GM12878 (cell line): ENCODE data around the gene SWT1.

Experiments
- CEBPB ChIP-seq, 2 experiments: fragments of 150-350 bp in 1 of 2; IDR thresholded peaks; 2 replicates each; pipeline ENCODE4 v1.6.1; 2012 to 2014; ENCODE audit warnings: low read depth in 2 of 2, low read length in 2 of 2, borderline replicate concordance in 1 of 2, inconsistent platforms in 1 of 2
- FOXM1 ChIP-seq: IDR thresholded peaks from 2 replicates; pipeline ENCODE4 v1.6.1; 2012; ENCODE audit warnings: low read depth, mild to moderate bottlenecking, inconsistent platforms, low read length, moderate library complexity
- KDM1A ChIP-seq: fragments of 200-600 bp; sonication (generic); IDR thresholded peaks from 2 replicates; pipeline ENCODE4 v1.6.1; 2016; ENCODE audit warnings: borderline replicate concordance
- POLR2A ChIP-seq: IDR thresholded peaks from 2 replicates; pipeline ENCODE4 v1.6.1; 2011; ENCODE audit warnings: low read depth, mild to moderate bottlenecking, low read length
- RCOR1 ChIP-seq: conservative IDR thresholded peaks from 2 replicates; pipeline ENCODE4 v1.6.1; 2012; ENCODE audit warnings: low read depth, low read length, improper control_type of control experiment
- TAF1 ChIP-seq: IDR thresholded peaks from 2 replicates; pipeline ENCODE4 v1.6.1; 2011; ENCODE audit warnings: mild to moderate bottlenecking, low read depth, low read length, borderline replicate concordance
- TCF7 ChIP-seq: IDR thresholded peaks from 2 replicates; pipeline ENCODE4 v1.6.1; 2014; ENCODE audit warnings: antibody characterized with exemption, borderline replicate concordance
- WRNIP1 ChIP-seq: IDR thresholded peaks from 2 replicates; pipeline ENCODE4 v1.6.1; 2011; ENCODE audit warnings: low read depth, low read length, improper control_type of control experiment, borderline replicate concordance
- YY1 ChIP-seq: IDR thresholded peaks from 2 replicates; pipeline ENCODE4 v1.6.1; 2011; ENCODE audit warnings: low read depth, mild to moderate bottlenecking, low read length
- ZBTB40 ChIP-seq: fragments of 450-650 bp; IDR thresholded peaks from 2 replicates; pipeline ENCODE4 v1.6.1; 2016; ENCODE audit warnings: mild to moderate bottlenecking, moderate library complexity, borderline replicate concordance
- ZNF622 ChIP-seq: fragments of 450-650 bp; IDR thresholded peaks from 2 replicates; pipeline ENCODE4 v1.6.1; 2017; ENCODE audit warnings: mild to moderate bottlenecking, inconsistent platforms
- TF ChIP-seq, protein P1 (sequence below): fragments of 450-650 bp; IDR thresholded peaks from 2 replicates; pipeline ENCODE4 v1.6.1; 2014; ENCODE audit warnings: mild to moderate bottlenecking
- TF ChIP-seq, protein P2 (sequence below), 3 experiments: IDR thresholded peaks in 2 of 3; conservative IDR thresholded peaks in 1 of 3; 2 replicates each; pipeline ENCODE4 v1.5.1; 2011; ENCODE audit warnings: low read depth in 3 of 3, low read length in 3 of 3, mild to moderate bottlenecking in 3 of 3, control low read depth in 2 of 3, moderate library complexity in 2 of 3, inconsistent platforms in 1 of 3, mixed read lengths in 1 of 3; ENCODE audit not compliant: control insufficient read depth in 2 of 3, insufficient read depth in 1 of 3; ENCODE audit errors: extremely low read depth in 1 of 3

GRCh38 chr1:185260611-185261010 lies 103.6 kb downstream of the SWT1 start:
- no peak for TF ChIP-seq WRNIP1
- TF ChIP-seq ZNF622 = no peak
- TF ChIP-seq, protein P1, sequence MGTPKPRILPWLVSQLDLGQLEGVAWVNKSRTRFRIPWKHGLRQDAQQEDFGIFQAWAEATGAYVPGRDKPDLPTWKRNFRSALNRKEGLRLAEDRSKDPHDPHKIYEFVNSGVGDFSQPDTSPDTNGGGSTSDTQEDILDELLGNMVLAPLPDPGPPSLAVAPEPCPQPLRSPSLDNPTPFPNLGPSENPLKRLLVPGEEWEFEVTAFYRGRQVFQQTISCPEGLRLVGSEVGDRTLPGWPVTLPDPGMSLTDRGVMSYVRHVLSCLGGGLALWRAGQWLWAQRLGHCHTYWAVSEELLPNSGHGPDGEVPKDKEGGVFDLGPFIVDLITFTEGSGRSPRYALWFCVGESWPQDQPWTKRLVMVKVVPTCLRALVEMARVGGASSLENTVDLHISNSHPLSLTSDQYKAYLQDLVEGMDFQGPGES = no peak
- no peak for TF ChIP-seq POLR2A
- TF ChIP-seq RCOR1 = no peak
- TF ChIP-seq TCF7 = no peak
- no peak for TF ChIP-seq CEBPB (IDR thresholded peaks at IDR 0.05; ENCODE audit: borderline replicate concordance in 1 of 2, low read depth in 2 of 2, low read length in 2 of 2)
- TF ChIP-seq KDM1A = no peak
- TF ChIP-seq, protein P2, sequence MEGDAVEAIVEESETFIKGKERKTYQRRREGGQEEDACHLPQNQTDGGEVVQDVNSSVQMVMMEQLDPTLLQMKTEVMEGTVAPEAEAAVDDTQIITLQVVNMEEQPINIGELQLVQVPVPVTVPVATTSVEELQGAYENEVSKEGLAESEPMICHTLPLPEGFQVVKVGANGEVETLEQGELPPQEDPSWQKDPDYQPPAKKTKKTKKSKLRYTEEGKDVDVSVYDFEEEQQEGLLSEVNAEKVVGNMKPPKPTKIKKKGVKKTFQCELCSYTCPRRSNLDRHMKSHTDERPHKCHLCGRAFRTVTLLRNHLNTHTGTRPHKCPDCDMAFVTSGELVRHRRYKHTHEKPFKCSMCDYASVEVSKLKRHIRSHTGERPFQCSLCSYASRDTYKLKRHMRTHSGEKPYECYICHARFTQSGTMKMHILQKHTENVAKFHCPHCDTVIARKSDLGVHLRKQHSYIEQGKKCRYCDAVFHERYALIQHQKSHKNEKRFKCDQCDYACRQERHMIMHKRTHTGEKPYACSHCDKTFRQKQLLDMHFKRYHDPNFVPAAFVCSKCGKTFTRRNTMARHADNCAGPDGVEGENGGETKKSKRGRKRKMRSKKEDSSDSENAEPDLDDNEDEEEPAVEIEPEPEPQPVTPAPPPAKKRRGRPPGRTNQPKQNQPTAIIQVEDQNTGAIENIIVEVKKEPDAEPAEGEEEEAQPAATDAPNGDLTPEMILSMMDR (IDR thresholded peaks at IDR 0.05 in 2 of 3, conservative IDR thresholded peaks at IDR 0.05 in 1 of 3; ENCODE audit: control insufficient read depth in 2 of 3, extremely low read depth in 1 of 3, insufficient read depth in 1 of 3, low read depth in 3 of 3, low read length in 3 of 3) = no peak
- TF ChIP-seq ZBTB40 = no peak
- no peak for TF ChIP-seq FOXM1
- no peak for TF ChIP-seq YY1
- TF ChIP-seq TAF1 = no peak
